Upper lobe of right lung (tissue), 1 donor: ENCODE results near the gene GBGT1. TPM values are rescaled to one million over a fixed set of nuclear protein-coding genes. Genes with fewer than 3 reads are reported as not detected.
A peak's percentile ranks its signal among the peaks of the same experiment; 100 is the strongest.

Experiments used
- ATAC-seq: fragments of 200-7000 bp; cut with Tn5 transposase; one replicate; pipeline ENCODE4 v1.9.1; 2020; ENCODE audit warnings: mild to moderate bottlenecking, moderate library complexity
- DNase-seq: peaks from one replicate; pipeline ENCODE4 v3.0.0-alpha.2; 2020
- H3K27ac ChIP-seq: fragments of 200-600 bp; one replicate; pipeline ENCODE4 v1.8.0; 2022
- H3K27me3 ChIP-seq: fragments of 200-600 bp; one replicate; pipeline ENCODE4 v1.8.0; 2022; ENCODE audit warnings: mild to moderate bottlenecking
- H3K36me3 ChIP-seq: fragments of 200-600 bp; one replicate; pipeline ENCODE4 v1.8.0; 2022
- H3K4me1 ChIP-seq: fragments of 200-600 bp; one replicate; pipeline ENCODE4 v1.8.0; 2022
- H3K4me3 ChIP-seq: fragments of 200-600 bp; one replicate; pipeline ENCODE4 v1.8.0; 2022; ENCODE audit warnings: mild to moderate bottlenecking
- H3K9me3 ChIP-seq: fragments of 200-600 bp; one replicate; pipeline ENCODE4 v1.8.0; 2022
- intact Hi-C: fragments of 100-400 bp; cut with DNase I; formaldehyde crosslinking; loops from one replicate; pipeline ENCODE4 v1.11.0; 2022
- total RNA-seq: library from RNA; stranded (reverse); fragmentation: NEBNext Ultra II Directional; extraction: Animal tissue kit (Norgen Biotek cat#: 25700); gene quantifications from one replicate; pipeline ENCODE4 v1.2.1, GENCODE V29; 2021
- TF ChIP-seq, protein P1 (sequence below): fragments of 200-600 bp; IDR thresholded peaks from one replicate; pipeline ENCODE4 v1.8.0; 2022; ENCODE audit warnings: antibody characterized with exemption
- donor health status: DM: no; HTN: yes; CAD: no; lungs with severe emphysema.

GBGT1 gene
- total RNA-seq, 1 donor from 2014 or later = 27.4 TPM

DNA sequence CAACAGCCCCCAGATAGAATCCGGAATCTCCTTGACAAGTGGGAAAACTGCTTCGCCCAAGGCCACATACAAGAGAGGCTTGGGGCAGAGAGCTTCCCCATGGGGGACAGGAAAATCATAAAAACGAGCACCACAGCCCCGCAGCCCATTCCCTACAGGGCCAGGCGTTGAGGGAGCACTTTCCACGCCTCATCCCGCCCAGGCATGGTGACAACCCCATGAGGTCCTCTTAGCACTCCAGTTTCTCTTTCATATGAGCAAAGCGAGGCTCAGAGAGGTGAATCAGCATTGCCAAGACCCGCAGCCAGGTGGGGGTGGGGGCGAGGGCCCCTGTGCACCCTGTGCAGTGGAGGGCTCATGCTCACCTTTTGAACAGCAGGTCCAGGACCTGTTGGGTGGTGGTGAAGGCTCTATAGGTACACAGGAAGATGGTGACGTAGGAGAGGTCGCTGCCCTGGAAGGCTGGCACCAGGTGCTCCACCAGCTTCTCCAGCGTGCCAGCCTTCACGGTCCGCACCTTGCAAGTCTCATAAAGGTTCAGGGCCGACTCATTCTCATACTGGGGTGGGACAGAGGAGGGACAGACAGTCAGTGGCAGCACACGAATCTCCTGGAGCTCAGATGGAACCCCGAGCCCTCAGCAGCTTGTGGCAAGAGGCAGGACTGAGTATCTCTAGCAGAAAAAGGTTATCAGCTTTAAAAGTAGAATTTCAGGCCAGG is 53.6 kb downstream of the GBGT1 start:
- Histone ChIP-seq H3K9me3 (no peaks in the 10 kb centered on the region), H3K4me1 (peaks cover 32% of the 10 kb centered on the region), H3K36me3 (peaks cover 64% of the 10 kb centered on the region), H3K4me3 (no peak overlapping the region), H3K27me3 (no peaks in the 10 kb centered on the region), H3K27ac (no peak overlapping the region)
- peak; percentile 28 for DNase-seq
- ATAC-seq = no peak
- intact Hi-C loops = no loop called here
- TF ChIP-seq, protein P1, sequence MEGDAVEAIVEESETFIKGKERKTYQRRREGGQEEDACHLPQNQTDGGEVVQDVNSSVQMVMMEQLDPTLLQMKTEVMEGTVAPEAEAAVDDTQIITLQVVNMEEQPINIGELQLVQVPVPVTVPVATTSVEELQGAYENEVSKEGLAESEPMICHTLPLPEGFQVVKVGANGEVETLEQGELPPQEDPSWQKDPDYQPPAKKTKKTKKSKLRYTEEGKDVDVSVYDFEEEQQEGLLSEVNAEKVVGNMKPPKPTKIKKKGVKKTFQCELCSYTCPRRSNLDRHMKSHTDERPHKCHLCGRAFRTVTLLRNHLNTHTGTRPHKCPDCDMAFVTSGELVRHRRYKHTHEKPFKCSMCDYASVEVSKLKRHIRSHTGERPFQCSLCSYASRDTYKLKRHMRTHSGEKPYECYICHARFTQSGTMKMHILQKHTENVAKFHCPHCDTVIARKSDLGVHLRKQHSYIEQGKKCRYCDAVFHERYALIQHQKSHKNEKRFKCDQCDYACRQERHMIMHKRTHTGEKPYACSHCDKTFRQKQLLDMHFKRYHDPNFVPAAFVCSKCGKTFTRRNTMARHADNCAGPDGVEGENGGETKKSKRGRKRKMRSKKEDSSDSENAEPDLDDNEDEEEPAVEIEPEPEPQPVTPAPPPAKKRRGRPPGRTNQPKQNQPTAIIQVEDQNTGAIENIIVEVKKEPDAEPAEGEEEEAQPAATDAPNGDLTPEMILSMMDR = no peak

DNA sequence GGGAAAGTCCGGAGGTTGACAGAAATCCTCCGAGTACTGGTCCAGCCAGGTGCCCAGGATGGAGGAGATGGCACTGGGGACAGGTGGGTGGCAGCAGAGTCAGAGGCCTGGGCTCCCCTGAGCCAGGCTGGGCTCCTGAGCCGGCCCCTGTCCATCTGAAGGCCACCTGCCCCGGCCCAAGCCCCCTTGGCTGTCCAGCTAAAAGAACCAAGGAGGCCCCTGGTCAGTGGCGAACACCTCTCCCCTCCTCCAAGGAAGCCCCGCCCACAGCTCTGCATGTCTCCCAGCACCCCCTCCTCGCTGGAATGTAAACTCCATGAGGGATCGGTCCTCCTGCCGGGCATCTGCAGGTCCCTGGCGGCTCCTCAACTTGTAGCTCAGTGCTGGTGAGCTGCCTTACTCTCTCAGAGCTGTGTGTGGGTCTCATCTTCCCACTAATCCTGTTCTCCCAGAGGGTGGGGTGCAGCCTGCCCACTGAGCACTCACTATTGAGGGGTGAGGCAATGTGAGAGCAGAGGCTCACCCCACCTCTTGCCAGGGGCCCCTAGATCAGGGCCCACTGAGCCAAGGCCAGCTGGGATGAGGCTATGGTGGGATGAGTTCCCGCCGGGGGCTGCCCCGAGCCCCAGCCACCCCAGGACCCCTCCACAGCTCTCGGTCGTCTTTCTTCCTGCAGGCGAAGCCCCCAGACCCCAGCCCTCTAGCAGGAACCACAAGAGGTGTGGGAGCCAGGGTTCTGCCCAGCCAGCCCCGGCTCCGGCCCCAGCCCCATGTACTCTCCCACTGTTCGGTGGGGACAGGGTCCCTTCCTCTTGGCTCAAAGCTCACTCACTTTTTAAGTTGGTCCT is 54.7 kb downstream of the GBGT1 start:
- no peak overlapping the region for H3K27ac ChIP-seq
- intact Hi-C loops = no loop called here
- H3K4me3 ChIP-seq = no peak overlapping the region
- TF ChIP-seq, protein P1 = no peak
- H3K4me1 ChIP-seq = peaks cover 22% of the 10 kb centered on the region
- H3K36me3 ChIP-seq = peaks cover 73% of the 10 kb centered on the region
- H3K9me3 ChIP-seq = no peaks in the 10 kb centered on the region
- peak; percentile 56 for DNase-seq
- no peak for ATAC-seq
- H3K27me3 ChIP-seq = no peaks in the 10 kb centered on the region

DNA sequence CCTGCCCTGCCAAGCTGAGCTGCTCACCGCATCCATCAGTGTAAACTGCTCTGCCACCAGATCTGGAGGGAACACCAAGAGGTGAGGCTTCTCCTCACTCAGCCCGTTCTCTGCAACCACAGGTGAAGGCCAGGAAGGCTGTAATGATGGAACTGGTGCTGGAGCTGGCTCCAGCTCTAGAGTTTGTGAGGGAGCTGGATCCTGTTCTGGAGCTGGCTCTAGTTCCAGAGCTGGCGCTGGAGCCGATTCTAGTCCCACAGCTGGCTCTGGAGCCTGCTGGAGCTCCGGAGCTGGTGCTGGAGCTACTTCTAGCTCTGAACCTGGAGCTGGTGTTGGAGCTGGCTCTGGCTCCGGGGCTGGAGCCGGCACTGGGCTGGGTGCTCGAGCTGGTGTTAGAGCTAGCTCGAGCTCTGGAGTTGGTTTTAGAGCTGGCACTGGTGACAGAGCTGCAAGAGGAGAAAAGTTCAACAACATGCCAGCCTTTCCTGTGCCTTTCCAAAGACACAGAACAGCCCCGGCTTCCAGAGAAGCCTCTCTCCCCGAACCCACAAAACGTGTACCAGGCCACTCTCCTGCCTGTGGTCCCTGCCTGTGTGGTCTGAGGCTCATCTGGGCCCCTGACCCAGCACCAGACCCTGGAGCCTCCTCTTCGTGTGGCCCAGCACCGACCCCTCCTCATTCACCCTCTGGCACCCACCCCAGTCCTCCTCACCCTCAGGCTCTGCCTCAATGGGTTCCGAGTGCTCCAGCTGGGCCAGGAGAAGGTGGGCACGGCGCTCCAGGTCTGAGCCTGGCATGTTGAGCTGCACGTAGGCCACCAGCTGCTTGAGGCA is 55.5 kb downstream of the GBGT1 start:
- no peak for ATAC-seq
- H3K36me3 ChIP-seq = peaks cover 82% of the 10 kb centered on the region
- H3K9me3 ChIP-seq = no peaks in the 10 kb centered on the region
- H3K27me3 ChIP-seq = no peaks in the 10 kb centered on the region
- TF ChIP-seq, protein P1 = no peak
- H3K4me1 ChIP-seq = peaks cover 13% of the 10 kb centered on the region
- DNase-seq = peak; percentile 46
- intact Hi-C loops = no loop called here
- H3K27ac ChIP-seq = no peak overlapping the region
- H3K4me3 ChIP-seq = no peak overlapping the region

DNA sequence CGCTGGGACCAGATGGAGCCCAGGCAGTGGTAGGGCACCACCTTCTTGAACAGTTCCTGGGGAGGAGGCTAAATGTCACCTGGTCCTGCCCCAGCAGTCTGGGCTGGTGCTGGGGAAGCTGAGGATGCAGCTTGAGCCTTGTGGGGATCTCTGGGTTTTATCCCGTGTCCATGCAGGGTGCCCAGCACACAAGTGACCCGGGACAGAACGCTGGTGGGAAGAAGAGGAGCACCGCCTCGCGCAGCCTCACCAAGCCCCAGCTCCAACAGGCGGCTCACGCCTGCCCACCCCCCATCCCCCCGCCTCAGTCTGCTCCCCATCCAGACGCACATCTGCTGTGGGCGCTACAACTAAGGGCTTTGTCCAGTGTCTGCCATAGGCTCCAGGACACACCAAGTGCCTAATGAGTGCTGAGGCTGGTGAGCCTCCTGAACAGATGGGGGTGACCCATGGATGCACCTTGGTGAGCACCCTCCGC is 56.4 kb downstream of the GBGT1 start:
- Histone ChIP-seq H3K9me3 (no peaks in the 10 kb centered on the region), H3K4me3 (no peak overlapping the region), H3K36me3 (peaks cover 91% of the 10 kb centered on the region), H3K4me1 (peaks cover 4% of the 10 kb centered on the region), H3K27ac (no peak overlapping the region), H3K27me3 (no peaks in the 10 kb centered on the region)
- no peak for DNase-seq
- intact Hi-C loops = no loop called here
- ATAC-seq = no peak
- TF ChIP-seq, protein P1 = no peak

DNA sequence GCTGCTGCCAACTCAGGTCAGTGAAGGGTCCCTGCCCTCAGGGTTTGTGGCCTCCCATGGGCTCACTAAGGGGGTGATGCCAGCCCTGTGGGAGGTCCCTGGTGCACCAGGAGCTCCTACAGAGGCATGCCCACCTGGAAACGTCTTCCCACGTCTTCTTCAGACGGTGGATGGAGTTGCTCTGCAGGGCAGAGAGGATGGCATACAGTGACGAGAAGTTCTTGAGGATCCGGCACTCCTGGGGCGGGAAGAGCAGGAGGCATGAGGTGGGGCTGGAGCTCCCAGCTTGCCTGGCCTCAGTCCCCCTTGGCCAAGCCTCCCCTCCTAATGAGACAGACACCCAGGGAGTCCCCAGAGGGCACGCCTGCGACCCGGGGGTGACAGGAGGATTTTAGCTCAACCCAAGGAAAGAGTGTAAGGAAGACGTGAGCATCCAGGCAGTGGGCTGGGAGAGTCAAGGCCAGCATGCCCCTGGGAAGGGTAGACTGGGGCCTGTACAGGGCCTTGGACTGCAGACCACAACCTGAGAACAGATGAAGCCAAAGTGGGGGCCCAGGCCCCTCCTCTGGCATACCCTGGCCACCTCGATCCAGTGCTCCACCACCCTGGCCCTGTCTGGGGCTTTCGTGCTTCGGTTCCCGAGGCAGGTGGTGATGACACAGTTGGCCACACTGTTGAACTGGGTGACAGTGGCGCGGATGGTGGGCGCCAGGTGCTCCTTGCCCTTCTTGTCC is 57.0 kb downstream of the GBGT1 start:
- intact Hi-C loops = no loop called here
- TF ChIP-seq, protein P1 = no peak
- peaks cover 96% of the 10 kb centered on the region for H3K36me3 ChIP-seq
- H3K4me3 ChIP-seq = no peak overlapping the region
- no peaks in the 10 kb centered on the region for H3K9me3 ChIP-seq
- ATAC-seq (no peak), DNase-seq (peak; percentile 59)
- no peak overlapping the region for H3K27ac ChIP-seq
- H3K4me1 ChIP-seq = no peaks in the 10 kb centered on the region
- no peaks in the 10 kb centered on the region for H3K27me3 ChIP-seq
